ENCODE results near the gene PPP2R2C.

Gene PPP2R2C

DNA sequence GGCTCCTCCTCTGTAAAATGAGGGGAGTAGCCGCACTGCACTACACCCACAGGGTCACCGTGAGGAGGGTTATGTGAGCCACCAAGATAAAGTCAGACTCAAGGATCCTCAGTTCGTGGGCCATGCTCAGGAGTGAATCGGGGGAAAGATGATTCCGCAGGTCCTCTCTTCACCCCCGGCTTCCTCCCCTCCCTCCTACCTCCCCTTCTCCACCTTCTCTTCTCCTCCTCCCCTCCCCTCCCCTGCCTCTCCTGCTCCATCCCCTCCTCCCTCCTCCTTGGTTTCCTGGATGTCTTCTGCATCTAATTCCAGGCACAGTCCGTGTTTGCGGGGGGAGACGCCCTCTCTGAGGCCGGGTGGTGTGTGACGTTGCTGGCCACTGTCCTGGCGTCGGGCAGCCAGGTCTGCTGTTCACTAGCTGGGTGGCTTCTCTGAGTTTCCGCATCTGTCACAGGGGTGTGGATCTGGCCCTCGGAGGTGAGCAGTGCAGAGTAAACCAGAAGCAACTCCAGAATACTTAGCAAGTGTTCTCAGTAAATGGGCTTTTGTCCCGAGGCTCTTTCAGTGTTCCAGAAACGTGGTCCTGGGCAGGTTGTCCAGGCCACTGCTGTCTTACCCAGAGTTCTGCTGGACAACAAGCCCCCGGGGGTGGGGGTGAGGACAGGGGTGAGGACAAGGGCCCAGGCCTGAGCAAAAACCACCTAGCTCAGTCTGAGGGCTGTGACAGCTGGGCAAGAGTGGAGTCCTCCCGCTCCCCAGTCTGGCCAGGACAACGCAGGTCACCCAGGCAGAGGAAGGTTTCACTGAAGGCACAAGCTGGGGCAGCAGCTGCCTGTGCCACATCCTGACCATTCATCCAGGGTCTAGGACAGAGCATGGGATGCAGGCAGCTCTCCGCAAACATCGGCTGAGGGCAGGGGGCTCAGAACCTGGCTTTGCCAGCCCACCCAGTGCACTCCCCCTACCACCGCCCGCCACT is 92.4 kb downstream of the PPP2R2C start:
- no peak for DNase-seq (ENCODE audit: insufficient read length, low spot score)
- TF ChIP-seq POLR2A (IDR thresholded peaks at IDR 0.05; ENCODE audit: low read depth, low read length), result no peak
- FAIRE-seq, result no peak

DNA sequence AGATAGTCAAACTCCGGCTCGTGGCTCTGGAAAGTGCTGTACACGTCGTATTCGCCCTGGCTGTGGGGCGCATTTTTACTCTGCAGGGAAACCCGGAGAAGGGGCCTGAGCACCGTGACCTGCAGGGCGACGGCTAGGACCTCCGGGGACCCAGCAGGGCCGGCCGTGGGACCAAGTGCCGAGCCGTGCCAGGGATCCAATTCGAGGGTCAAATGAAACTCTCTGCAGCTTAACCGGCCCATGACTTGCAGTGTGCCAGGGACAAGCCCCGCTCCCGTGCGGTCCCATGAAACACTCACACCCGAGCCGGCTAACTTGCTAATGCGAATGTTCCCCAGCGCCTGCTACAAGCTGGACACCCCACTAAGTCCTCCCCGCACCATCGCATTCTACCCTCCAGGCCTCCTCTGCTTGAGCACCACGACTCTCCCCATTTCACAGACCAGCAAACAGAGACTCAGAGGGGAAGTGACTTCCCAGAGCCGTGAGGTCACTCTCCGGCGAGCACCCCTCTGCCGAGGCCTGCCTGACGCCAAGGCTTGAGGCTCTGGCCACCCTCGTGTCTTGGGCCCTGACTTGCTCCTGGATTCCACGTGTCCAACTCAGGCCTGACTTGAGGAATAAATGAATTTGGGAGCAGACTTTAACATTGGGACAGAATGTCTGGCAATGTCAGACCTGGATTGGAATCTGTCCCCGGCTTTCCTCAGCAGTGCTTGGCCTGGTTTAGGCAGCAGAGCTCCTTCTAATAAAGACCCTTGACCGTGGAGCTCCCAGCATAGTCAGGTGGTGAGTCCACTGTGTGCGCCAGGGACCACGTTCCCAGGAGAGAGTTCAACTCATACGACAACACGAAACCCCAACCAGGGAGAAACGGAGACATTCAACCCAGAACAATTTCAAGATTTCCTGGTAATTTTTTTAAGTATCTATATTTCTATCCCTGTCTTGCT is 93.6 kb downstream of the PPP2R2C start:
- DNase-seq (ENCODE audit: insufficient read length, low spot score) (no peak), FAIRE-seq (no peak)
- TF ChIP-seq POLR2A (IDR thresholded peaks at IDR 0.05; ENCODE audit: low read depth, low read length), result no peak

DNA sequence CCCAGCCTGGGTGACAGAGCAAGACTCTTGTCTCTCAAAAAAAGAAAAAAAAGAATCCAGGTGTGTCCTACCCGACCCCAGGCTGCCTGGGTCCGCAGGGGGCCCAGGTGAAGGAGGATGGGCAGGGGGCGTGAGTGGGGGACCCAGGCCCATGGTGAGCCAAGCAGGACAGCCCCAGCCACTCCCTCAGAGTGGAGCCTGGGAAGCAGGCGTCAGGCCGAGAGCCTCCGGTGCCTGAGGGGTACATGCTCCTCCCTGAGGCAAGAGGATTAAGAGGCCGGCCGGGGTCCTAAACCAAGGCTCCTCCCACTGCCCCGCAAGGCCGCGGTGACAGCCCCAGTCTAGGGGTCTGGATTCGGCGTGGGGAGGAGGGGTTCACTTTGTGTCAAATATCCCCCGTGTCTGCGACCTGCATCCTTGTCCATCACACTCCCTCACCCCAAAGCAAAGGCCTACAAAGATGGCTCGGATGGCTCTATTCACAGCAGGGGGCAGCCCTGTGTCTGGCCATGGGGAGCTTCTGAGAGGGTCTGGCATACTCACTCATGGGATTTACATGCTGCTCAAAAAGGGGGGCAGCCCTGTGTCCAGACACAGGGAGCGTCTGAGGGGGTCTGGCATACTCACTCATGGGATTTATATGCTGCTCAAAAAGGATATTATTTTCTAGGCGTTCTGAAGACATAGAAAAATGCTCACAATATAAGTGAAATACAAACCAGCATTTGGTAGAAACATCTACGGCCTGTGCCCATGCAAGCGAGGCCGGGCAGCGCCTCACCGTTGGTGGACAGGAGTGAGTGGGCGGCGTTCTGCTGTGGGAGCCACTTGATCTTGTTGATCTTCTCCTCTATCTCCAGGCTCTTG is 94.6 kb downstream of the PPP2R2C start:
- DNase-seq (ENCODE audit: insufficient read length, low spot score) (no peak), FAIRE-seq (no peak)
- no peak for TF ChIP-seq POLR2A (IDR thresholded peaks at IDR 0.05; ENCODE audit: low read depth, low read length)

DNA sequence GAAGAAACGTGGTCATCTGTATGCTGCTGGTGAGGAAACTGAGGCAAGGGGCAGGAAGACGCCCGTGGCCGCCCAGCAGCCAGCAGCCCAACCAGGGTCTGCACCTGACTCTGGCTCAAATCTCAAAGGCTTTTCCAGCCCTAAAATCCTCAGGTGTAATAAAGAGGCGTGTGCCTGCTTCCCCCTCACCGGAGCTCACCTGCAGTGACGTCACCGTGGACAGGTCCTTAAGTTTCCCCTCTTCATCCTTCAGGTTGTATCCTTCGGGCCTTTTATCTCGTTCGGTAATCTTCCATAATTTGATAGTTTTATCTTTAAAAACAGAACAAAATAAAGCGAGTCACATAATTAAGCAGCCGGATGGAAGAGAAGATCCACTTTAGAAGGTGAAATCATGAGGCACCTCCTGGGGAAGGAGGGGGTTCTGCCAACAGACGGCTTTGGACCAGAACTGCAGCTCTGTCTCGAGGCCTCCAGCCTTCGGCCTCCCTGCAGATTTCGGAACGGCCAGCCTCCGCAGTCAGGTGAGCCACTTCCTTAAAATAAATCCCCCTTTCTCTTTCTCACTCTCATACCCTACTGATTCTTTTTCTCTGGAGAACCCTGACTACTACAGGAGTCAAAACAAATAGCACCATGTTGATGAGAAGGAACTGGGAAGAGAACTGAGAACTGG is 96.7 kb downstream of the PPP2R2C start:
- DNase-seq (ENCODE audit: insufficient read length, low spot score) (no peak), FAIRE-seq (no peak)
- no peak for TF ChIP-seq POLR2A (IDR thresholded peaks at IDR 0.05; ENCODE audit: low read depth, low read length)

DNA sequence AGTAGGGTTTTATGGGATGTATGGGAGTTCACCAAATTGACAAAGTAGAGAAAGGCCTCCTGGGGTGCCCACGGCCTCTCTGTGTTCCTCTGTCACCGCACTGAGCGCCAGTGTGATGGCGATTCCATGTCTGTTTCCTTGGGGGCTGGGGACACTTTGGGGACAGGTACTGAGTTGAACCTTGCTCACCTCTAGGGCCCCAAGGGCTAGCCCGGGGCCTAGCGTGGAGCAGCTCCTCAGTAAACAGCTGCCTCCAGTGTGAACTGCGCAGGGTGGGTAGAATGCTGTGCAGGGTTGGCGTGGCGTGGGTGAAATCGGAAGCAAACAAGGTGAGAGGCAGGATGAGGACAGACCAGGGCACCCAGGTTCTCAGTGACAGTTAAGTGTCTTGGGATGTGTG is 97.8 kb downstream of the PPP2R2C start:
- no peak for FAIRE-seq
- DNase-seq (ENCODE audit: insufficient read length, low spot score), result no peak
- TF ChIP-seq POLR2A (IDR thresholded peaks at IDR 0.05; ENCODE audit: low read depth, low read length), result no peak

DNA sequence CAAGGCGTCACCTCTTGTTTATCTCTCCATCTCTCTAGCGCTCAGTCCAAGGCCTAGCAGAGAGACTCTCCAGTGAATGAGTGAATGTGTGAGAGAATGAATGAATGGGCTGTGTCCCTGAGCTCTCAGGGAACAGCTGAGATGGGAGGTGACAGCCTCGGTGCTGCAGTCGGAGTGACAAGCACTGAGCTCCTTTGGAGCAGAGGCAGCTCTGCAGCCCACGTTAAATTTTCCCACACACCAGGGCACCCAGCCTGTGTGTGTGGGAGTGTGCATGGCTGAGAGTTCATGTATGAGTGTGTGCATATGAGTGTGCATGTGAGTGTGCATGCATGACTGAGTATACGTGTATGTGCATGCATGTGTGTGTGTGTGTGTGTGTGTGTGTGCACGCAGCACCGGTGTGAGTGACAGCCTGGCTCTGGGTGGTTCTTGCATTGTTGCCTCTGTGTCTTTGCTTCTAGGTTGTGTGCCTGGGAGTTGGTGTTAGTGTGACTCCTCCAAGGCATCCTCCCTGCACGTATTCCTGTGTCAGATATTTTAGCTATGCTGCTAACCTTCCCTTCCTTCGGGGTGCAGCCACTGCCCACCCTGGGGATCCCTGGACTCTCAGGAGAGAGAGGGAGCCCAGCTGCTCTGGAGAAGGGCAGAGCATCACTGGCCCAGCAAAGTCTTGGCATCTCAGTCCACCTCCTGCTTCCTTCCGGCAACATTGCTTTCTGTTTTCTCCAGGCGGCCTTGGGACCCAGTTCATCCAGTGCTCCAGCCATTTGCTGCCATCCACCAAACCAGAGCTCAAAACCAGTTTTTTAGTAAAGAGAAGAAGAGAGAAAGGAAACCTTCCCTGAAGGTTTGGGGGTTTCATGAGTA is 98.6 kb downstream of the PPP2R2C start:
- DNase-seq (ENCODE audit: insufficient read length, low spot score) (no peak), FAIRE-seq (no peak)
- no peak for TF ChIP-seq POLR2A (IDR thresholded peaks at IDR 0.05; ENCODE audit: low read depth, low read length)

DNA sequence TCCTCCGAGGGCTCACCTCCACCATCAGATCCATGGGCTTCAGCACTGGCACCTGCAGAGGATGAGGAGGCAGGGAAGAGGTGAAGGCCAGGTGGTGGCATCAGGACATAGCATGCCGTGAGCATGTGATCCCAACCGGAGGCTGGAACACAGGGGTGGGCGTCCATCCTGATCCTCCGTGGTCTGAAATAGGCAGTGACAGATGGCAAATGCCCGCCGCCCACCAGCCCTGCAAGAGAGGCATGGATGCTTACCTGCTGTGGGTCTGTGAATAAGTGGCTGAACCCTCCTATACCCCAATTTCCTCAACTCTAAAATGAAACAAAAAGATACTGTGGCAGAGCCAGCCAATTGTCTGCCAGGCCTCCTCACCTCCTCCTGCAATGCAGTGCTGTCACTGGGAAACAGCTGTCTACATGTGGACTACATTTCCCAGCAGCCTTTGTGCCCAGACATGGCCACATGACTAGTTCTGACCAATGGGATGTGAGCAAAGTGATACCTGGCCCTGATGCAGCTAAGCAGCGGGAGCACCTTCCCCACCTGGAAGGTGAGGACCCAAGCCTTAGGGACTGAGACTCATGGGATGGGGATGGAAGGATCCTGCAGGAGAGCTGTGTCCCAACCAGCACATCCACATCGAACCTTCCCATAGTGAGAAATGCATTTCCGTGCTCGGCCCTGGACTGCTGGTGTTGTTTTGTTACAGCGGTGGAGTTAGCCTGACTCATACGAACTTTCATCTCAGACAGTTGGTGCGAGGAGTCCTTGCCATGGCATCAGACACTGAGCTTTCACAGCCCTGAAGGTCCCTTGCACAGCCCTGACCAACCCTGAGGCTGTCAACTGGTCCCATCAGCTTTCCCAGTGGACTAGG is 99.5 kb downstream of the PPP2R2C start:
- DNase-seq (ENCODE audit: insufficient read length, low spot score), result peak; percentile 81
- FAIRE-seq, result no peak
- no peak for TF ChIP-seq POLR2A (IDR thresholded peaks at IDR 0.05; ENCODE audit: low read depth, low read length)

DNA sequence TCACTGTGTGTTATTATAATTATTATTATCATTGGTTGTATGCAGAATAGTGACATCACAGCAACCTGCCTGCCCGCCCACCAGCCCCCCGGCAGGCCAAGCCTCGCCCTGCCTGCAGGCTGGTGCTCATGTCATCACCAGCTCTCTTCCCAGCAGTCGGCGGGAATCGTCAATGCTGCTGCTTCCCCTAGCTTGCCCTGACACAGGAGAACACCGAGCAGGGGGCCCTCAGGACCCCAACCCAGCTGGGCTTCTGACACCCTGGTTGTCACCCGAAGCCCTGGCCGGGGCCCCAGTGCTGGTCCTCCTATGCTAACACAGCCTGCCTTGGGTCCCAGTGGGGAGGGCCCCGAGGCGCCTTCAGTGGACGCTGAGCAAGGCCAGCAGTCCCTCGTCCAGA is 100.6 kb downstream of the PPP2R2C start:
- TF ChIP-seq POLR2A (IDR thresholded peaks at IDR 0.05; ENCODE audit: low read depth, low read length), result no peak
- FAIRE-seq (no peak), DNase-seq (ENCODE audit: insufficient read length, low spot score) (no peak)

DNA sequence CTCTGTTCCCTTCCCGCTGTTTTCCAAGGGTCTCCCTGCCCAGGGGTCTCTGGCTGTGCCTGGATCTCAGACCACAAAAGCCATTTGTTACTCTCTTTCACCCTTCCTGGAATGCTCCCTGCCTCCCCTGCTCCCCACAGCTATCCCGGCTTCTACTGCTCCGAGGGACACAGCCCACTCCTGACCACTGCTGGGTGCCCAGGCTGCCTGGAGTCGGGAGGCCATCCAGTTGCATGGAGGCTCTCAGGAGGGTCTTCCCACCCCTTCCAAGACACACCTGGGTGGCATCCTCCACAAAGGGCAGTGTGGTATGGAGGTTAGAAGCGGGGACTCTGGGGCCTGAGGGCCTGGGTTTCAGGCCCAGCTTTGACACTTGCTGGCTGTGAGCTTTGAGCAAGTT is 101.1 kb downstream of the PPP2R2C start:
- no peak for TF ChIP-seq POLR2A (IDR thresholded peaks at IDR 0.05; ENCODE audit: low read depth, low read length)
- FAIRE-seq, result no peak
- no peak for DNase-seq (ENCODE audit: insufficient read length, low spot score)

DNA sequence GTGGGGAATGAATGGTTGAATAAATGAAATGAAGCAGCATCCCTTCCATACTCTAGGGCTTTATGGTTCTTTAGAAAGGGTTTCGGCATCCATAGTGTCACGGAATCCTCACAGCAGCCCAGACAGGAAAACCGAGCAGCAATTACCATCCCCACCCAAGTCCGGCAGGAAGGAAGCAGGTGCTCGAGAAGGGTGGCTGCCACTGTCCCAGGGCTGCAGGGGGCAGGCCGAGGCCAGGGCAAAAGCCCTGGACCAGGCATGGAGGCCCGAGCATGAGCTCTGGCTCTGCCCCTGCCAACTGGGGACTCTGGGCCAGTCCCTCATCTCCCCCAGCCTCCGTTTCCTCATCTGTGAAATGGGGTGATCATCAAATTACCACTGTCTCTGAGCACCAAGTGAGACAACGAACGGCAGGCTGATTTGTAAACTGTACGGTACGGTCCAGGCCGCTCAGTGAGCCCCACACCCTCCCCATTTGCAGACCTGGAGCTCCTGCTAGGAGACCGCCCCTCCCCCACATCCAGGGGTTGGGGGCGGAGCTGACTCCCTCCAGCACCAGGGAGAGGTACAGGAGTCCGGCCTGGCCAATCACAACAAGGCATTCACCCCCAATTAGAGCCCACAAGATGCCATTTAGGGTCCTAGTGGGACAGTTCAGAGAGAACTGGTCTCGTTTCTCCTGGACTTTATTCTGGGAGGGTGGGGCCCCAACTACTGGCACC is 102.3 kb downstream of the PPP2R2C start:
- no peak for DNase-seq (ENCODE audit: insufficient read length, low spot score)
- no peak for FAIRE-seq
- TF ChIP-seq POLR2A (IDR thresholded peaks at IDR 0.05; ENCODE audit: low read depth, low read length), result no peak

DNA sequence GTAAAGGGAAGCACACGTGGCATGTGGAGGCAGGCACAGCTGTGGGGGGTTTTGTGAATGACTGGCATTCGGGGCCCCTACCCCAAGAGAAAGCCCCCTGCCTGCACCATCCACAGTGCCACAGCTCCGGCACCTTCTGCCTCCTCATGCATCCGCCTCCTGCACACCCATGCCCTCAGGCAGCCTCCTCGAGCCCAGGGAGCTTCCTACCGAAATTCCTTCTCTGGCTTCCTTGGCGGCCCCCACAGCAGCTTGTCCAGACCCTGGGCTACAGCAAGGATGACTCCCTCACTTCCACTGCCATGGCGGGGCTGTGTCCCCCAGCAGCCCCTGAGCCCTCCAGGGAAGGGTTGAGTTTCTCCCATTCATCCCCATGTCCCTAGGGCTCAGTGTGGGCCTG is 102.9 kb downstream of the PPP2R2C start:
- DNase-seq (ENCODE audit: insufficient read length, low spot score) (no peak), FAIRE-seq (no peak)
- TF ChIP-seq POLR2A (IDR thresholded peaks at IDR 0.05; ENCODE audit: low read depth, low read length), result no peak

Data from H54 (cell line).